Stimulated activated CD8-positive, alpha-beta memory T cell treated with anti-CD3 and anti-CD28 coated beads, Interleukin-7, amount 100 ng/mL, for 24 hours (primary cell): ENCODE measurements around the gene CEP57.
A peak's percentile ranks its signal among the peaks of the same experiment; 100 is the strongest.
"Not testable (repeated sequence)": the region's sequence is repeated elsewhere in the genome, so short reads cannot be mapped to it uniquely, and the experiment has no call there.

Experiments
- DNase-seq: peaks from one replicate; pipeline ENCODE4 v3.0.0-alpha.2; 2020; ENCODE audit warnings: low read depth

CEP57 gene

GRCh38 chr11:95799546-95799945 lies 9.2 kb downstream of the CEP57 start:
- no peak for DNase-seq

- DNase-seq, result no peak
Measured at GRCh38 chr11:95800438-95800837, 10.1 kb downstream of the CEP57 start.

GRCh38 chr11:95802806-95803205 lies 12.5 kb downstream of the CEP57 start:
- DNase-seq, result no peak

- no peak for DNase-seq
Measured at GRCh38 chr11:95803973-95804372, 13.7 kb downstream of the CEP57 start.

GRCh38 chr11:95805869-95806268 lies 15.6 kb downstream of the CEP57 start:
- DNase-seq, result no peak

- not testable (repeated sequence) for DNase-seq
Measured at GRCh38 chr11:95806464-95806863, 16.2 kb downstream of the CEP57 start.

GRCh38 chr11:95811052-95811451 lies 20.8 kb downstream of the CEP57 start:
- not testable (repeated sequence) for DNase-seq

GRCh38 chr11:95816037-95816436 lies 25.7 kb downstream of the CEP57 start:
- no peak for DNase-seq

- DNase-seq, result no peak
Measured at GRCh38 chr11:95821640-95822039, 31.3 kb downstream of the CEP57 start.

GRCh38 chr11:95827696-95828095 lies 37.4 kb downstream of the CEP57 start:
- DNase-seq, result no peak

- DNase-seq, result no peak
Measured at GRCh38 chr11:95829580-95830259, 39.4 kb downstream of the CEP57 start.

- no peak for DNase-seq
Measured at GRCh38 chr11:95831198-95831883, 41.0 kb downstream of the CEP57 start.

- DNase-seq, result no peak
Measured at GRCh38 chr11:95832763-95833162, 42.5 kb downstream of the CEP57 start.

GRCh38 chr11:95833378-95833777 lies 43.1 kb downstream of the CEP57 start:
- no peak for DNase-seq

GRCh38 chr11:95835351-95835750 lies 45.1 kb downstream of the CEP57 start:
- DNase-seq, result no peak

GRCh38 chr11:95835768-95836488 lies 45.6 kb downstream of the CEP57 start:
- peak; percentile 1 for DNase-seq

- no peak for DNase-seq
Measured at GRCh38 chr11:95845167-95845566, 54.9 kb downstream of the CEP57 start.

- DNase-seq, result no peak
Measured at GRCh38 chr11:95849087-95849825, 59.0 kb downstream of the CEP57 start.

- DNase-seq, result no peak
Measured at GRCh38 chr11:95850137-95850536, 59.8 kb downstream of the CEP57 start.

GRCh38 chr11:95853138-95853537 lies 62.8 kb downstream of the CEP57 start:
- no peak for DNase-seq

GRCh38 chr11:95853862-95854261 lies 63.6 kb downstream of the CEP57 start:
- no peak for DNase-seq

- DNase-seq, result not testable (repeated sequence)
Measured at GRCh38 chr11:95854362-95854761, 64.1 kb downstream of the CEP57 start.
